HG02623 (cell line): ENCODE measurements around the gene TRAPPC2.
"Not testable (repeated sequence)": the region's sequence is repeated elsewhere in the genome, so short reads cannot be mapped to it uniquely, and the experiment has no call there.

Experiments used
- ATAC-seq: cut with Tn5 transposase; IDR thresholded peaks from one replicate; pipeline ENCODE4 v1.9.1; 2021; ENCODE audit warnings: moderate library complexity; ENCODE audit not compliant: unreplicated experiment

Gene TRAPPC2

DNA sequence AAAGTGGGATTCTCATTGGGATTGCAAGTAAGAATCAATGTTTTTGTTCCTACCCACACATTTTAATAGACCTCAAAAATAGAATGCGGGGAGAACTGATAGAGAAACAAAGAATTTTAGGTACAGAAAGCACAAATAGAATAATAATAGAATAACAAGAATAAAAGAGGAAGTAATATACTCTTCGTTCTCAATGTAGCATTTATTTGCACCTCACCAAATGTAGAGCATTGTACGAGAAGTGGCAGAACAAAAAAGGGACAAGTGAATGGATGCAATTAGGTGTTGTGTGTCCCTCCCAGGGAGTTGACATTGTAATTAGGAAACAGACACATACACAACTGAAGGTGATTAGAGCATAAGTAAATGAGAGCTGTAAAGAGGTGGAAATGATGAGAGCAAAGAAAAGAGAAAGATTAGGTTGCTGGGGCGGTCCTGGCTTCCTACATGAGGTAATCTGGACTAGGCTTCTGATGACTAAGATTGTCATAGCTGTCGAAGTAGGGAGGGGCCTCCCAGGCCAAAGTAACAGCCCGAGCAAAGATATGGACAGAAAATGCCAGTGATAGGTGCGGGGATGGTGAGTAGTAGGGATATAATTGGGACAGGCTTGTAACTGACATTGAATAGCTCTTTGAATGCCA lies 35.1 kb downstream of the TRAPPC2 start:
- peak; percentile 60 for ATAC-seq

DNA sequence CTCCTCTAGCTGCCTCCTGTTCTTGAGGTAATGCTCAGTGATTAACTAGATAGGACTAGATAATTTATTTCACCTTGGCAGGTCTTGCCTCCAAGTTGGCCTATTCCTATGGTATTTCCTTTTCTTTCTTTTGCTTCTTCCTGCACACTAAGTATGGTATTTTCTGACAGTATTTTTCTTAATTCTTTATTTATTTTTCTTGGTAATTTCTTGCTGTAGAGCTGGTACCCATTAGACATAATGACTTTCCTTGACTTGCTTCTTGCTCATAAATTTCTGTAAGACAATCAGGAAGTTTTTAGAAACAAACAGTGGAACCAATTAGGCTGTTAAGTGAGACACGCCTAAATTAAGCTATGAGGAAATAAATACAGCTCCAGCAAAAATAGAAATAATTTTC lies 36.0 kb downstream of the TRAPPC2 start:
- ATAC-seq = no peak

DNA sequence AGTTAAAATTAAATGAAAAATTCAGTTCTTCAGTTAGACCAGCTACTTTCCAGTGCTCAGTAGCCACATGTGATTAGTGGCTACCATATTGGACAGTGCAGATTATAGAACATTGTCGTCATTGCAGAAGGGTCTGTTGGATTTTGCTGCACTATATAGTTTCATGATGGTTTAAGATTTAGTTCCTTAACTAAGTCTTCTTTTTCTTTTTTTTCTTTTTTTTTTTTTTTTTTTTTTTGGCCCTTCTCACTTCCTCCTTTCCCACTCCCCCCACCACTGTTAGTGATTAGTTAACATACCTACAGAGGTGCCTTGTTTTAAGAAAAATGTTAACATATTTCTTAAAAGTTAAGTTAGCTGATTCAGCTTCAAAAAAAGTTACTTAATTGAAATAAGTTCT lies 36.4 kb downstream of the TRAPPC2 start:
- no peak for ATAC-seq

- no peak for ATAC-seq
Measured at GRCh38 chrX:13697455-13697854, 37.0 kb downstream of the TRAPPC2 start.

DNA sequence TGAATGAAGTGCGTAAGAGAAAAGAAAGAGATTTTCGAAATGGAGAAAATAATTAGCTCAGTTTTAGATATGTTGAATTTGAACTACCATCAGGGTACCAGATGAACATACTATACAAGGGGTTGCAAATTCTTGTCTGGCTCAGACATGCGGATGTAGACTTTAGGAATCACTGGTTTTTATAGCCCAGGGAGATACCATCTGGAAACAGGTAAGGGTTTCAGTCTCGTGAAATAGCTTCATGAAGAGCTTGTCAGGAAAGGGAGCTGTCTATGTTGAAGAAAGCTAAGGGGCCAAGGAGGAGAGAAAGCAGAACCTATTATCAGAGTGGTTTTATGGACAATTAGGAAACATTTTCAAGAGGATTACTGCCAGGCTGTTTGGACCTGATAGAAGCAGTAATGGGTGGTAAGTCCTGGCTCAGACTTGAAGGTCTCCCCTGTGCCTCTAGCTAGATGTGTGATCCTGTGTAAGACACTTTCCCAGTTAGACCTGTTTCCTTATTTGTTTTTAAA lies 38.8 kb downstream of the TRAPPC2 start:
- no peak for ATAC-seq

- ATAC-seq = no peak
Measured at GRCh38 chrX:13694983-13695382, 39.4 kb downstream of the TRAPPC2 start.

- ATAC-seq = no peak
Measured at GRCh38 chrX:13694359-13694758, 40.1 kb downstream of the TRAPPC2 start.

- ATAC-seq = no peak
Measured at GRCh38 chrX:13693341-13693961, 41.0 kb downstream of the TRAPPC2 start.

- no peak for ATAC-seq
Measured at GRCh38 chrX:13692771-13693231, 41.6 kb downstream of the TRAPPC2 start.

DNA sequence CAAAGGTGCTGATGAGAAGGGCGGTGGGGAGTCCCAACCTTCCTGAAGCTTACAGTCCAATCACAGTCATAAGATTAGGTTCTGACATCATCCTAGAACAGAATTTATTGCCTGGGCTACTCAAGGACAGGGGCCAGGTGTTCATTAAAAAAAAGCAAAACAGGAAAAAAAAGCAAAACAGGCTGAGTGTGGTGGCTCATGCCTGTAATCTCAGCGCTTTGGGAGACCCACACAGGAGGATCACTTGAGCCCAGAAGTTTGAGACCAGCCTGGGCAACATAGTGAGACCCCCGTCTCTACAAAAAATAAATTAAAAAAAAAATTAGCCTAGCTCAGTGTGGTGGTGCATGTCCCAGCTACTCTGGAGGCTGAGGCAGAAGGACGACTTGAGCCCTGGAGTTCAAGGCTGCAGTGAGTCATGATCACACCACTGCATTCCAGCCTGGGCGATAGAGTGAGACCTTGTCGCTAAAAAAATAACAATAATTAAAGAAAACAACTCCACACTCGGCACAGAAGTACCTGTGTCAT lies 42.5 kb downstream of the TRAPPC2 start:
- ATAC-seq = no peak

DNA sequence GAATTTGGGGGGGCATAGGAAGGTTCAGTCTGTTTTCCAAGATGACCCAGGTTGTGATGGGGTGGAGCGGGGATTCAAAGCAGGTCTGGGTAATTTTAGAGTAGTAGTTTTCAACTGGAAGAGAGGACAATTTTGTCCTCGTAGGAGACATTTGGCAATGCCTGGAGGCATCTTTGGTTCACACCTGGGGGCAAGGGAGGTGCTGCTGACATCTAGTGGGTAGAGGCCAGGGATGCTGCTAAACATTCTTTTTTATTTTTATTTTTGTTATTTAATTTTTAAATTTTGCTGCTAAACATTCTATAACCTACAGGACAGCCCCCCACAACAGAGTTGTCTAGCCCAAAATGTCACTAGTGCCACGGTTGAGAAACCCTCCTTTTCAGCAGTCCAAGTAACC lies 43.6 kb downstream of the TRAPPC2 start:
- ATAC-seq = no peak

- no peak for ATAC-seq
Measured at GRCh38 chrX:13689741-13690211, 44.6 kb downstream of the TRAPPC2 start.

DNA sequence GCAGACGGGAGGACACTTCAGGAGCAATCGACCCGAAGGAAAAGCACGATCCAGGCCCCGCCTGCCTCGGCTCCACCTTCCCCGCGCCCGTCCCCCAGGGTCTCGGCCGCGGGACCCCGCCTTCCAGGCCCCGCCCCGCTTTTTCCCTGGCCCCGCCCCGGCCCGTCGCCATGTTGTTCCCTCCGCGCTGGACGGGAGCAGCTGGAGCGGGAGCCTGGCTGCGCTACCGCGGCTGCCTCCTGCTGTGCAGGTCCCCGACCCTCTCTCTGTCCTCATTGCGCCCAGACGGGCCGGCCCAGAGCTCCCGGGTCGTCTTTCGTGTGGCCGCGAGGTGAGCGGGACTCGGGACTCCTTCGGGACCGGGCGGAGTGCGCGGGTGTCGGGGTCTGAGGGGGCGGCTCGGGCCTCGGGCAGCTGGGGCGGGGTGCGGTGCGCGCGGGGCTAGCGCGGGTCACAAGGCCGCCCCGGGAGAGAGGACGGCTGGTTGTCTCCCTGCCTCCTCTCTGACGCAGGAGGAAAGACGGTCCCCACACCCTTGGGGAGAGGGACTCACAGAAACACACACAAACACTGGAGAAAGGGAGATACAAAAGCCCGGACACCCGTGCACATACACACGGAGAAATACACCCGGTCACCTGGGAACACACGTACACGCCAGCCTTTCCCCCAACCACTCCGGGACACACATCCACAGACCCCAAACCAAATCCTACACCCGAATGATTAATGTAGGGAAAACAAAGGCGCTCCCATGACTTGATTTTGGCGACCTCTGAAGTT lies 45.3 kb downstream of the TRAPPC2 start, which contains the start of gene RAB9A:
Gene RAB9A (plus strand): TSS at position 171 of the 783 bp plus-strand sequence. CDS start 19,619 bp downstream, outside the sequence.
- peak; percentile 71 for ATAC-seq

DNA sequence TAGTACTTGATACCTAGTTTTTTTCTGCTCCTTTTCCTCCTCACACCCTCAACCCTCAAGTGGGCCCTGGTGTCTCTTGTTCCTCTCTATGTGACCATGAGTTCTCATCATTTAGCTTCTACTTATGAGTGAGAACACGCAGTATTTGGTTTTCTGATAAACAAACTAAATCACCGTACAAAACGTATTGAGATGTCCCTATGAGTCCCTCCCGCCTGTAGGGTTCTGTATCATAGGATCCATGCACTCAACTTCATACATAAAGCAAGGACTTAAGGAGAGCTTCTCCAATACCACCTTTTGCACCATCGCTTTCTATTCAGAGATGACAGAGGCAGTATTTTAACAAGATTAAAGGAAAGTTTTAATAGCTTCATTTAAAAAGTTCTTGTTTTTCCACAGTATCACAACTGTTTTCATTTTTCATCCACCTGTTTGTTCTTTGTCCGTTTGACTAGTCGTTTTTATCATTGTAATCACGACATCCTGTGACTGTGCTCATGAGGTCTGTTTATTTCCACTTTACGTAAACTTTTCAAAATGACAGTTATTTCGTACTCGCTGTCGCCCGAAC lies 45.9 kb downstream of the TRAPPC2 start:
- ATAC-seq = no peak

DNA sequence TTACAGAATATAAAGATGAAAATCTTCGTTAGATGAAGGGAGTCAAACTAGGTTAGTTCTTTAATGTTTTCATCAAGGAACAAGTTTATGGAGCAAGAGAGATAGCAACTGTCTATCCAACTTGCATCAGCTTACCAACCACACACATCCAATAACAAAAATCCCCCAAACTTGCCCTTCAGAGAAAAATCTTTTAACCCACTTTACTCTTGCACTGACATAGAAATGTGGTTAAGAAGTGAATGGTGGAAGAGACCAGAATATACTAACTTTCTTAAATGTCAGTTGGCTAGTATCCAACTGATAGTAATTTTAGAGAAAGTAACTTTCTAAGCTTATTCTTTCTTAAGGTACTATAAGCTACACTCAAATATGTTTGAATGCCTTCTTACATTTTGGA lies 47.2 kb downstream of the TRAPPC2 start:
- ATAC-seq = no peak

GRCh38 chrX:13685126-13685763 lies 49.2 kb downstream of the TRAPPC2 start:
- ATAC-seq = no peak

DNA sequence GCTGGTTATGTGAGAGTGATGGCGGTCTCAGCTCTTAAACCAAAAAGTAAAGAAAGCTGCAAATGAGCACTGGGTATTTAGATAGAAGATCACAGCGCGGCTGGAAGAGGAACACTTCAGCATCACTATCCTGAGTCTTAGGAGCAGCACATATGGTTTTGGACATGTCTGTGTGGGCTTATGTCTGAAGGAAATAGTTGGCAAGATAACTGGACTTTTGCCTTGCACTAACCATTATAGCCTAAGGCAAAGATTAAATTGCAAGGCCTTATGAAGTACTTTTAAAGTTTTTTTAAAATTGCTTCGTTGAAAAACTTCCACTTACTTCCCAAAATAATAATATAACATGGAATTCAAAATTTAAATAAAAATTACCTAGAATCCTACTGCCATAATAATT lies 50.1 kb downstream of the TRAPPC2 start:
- no peak for ATAC-seq

- no peak for ATAC-seq
Measured at GRCh38 chrX:13681595-13681994, 52.8 kb downstream of the TRAPPC2 start.

- ATAC-seq = not testable (repeated sequence)
Measured at GRCh38 chrX:13679700-13680099, 54.7 kb downstream of the TRAPPC2 start.

GRCh38 chrX:13676885-13677284 lies 57.5 kb downstream of the TRAPPC2 start:
- no peak for ATAC-seq
